NCI-H1694 (cell line): ENCODE data around the gene DGKZ.

Source experiments
- DNase-seq: peaks from one replicate; lab custom pipeline; 2025; lab: John Stamatoyannopoulos, UW

Gene DGKZ

DNA sequence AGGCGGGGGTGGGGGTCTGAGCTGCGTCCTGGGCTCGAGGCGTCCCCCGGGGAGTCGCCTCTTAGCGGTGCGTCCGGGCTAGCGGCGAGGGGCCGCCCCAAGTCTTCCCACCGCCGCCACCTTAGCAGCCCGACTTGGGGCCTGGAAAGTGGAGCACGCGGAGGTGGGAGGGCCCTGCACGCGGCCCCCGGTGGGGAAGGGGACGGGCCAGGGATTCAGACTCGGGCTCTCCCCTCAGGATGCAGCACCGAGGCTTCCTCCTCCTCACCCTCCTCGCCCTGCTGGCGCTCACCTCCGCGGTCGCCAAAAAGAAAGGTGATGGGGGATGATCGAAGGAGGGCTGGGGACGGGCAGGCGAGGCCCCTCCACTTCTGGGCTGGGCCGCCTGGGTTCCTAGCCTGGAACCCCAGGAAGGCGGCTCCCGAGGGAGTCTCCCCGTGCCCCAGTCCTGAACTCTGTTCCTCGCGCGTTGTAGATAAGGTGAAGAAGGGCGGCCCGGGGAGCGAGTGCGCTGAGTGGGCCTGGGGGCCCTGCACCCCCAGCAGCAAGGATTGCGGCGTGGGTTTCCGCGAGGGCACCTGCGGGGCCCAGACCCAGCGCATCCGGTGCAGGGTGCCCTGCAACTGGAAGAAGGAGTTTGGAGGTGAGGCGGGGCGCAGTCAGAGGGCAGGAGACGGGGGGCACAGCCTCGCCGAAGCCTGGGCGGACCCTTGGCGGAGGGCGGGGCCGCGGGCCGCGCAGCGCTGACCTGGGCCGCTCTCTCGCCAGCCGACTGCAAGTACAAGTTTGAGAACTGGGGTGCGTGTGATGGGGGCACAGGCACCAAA lies 34.8 kb downstream of the DGKZ start:
- DNase-seq: no peak

DNA sequence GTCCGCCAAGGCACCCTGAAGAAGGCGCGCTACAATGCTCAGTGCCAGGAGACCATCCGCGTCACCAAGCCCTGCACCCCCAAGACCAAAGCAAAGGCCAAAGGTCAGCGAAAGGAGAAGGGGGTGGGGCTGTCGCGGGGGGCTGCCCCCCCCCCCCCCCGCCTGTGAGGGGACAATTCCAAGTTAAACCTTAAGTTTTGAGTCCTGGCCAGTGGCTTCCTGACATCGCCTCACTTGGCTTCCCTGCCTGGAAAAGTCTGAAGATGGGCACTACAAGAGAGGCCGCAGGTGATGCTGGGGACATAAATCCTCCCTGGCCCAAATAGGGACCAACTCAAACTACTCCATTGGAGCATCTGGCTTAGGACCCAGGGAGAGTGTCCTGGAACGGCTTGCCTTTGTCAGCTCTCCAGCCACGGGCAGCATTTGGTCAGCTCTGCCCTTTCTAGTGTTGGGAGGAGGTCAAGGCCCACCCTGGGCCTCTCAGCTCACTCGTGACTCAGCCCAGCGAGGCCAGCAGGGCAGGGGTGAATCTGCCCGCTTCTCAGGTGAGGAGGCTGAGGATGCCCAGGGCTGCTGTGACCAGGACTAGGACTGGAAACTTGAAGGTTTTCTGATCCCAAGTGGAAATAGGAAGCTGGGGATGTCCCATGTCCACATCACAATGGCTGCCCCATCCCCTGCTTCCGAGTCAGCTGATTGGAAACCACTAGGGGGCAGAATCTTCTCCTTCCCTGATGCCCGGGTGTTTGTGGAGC lies 35.6 kb downstream of the DGKZ start:
- DNase-seq: peak; percentile 21

DNA sequence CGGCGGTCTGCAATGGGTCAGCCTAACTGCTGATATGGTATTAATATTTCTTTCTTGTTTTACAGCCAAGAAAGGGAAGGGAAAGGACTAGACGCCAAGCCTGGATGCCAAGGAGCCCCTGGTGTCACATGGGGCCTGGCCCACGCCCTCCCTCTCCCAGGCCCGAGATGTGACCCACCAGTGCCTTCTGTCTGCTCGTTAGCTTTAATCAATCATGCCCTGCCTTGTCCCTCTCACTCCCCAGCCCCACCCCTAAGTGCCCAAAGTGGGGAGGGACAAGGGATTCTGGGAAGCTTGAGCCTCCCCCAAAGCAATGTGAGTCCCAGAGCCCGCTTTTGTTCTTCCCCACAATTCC lies 36.1 kb downstream of the DGKZ start:
- DNase-seq: no peak

DNA sequence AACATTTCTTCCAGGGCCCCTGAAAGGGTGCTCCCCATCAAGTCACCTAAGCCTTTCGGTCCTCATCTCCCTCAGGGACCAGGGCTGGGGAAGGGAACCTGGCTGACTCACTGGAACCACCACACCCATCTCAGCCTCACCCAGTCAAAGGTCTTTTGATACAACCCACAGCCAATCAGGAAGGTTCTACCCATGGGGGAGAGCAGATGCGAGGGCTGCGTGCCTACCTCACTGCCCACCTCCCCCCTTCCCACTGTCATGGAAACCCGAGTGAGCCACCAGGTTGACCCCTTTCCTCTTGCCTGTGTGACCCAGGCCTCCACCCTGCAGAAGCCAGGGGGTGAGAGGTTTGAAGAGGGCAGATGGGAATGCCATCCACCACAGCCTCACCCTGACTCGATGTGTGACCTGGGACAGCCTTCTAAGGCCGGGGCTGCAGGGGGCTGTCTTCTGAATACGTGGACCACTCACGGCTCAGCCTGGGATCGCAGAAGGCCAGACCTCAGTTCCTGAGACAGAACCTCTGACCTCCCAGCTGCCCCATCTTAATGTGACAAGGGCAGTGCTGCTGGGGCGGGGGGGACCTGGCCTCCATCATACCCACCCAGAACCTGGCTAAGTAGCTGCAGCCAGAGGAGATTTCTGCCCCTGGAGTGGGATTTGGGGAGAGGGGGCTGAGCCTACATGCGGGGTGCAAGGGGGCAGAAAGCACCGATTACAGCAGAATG lies 36.9 kb downstream of the DGKZ start:
- DNase-seq: no peak

DNA sequence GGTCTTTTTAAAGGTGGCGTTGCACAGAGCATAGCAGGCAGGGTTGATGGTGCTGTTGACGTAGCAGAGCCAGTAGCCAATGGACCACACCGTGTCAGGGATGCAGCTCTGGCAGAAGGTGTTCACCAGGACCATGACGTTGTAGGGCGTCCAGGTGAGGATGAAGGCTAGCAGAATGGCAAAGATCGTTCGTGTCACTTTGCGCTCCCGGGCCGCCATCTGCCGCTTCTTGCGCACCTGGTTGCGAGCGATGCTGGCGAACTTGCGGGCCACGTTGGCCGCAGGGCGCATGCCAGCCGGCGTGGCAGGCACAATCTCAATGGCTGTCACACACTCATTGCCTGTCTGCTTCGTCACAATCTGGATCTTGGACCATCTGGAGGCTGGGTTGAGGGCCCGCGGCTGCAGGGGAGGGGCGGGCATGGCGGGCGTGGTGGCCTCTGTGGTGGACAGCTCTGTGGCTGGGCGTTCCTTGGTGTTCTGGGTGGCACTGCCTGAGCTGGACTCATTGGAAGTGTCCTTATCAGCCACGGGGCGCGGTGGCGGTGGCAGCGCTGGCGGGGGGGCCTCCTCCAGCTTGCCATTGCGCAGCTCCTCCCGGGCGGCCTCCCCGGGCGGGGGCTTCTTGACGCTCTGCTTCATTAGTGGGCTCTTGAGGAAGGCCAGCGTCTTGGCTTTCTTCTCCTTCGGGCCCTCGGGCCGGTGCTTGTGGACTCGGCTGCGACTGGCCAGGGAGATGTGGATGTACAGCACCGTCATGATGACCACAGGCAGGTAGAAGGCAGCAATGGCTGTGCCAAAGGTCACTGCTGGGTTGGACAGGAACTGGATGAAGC lies 38.1 kb downstream of the DGKZ start:
- no peak for DNase-seq

DNA sequence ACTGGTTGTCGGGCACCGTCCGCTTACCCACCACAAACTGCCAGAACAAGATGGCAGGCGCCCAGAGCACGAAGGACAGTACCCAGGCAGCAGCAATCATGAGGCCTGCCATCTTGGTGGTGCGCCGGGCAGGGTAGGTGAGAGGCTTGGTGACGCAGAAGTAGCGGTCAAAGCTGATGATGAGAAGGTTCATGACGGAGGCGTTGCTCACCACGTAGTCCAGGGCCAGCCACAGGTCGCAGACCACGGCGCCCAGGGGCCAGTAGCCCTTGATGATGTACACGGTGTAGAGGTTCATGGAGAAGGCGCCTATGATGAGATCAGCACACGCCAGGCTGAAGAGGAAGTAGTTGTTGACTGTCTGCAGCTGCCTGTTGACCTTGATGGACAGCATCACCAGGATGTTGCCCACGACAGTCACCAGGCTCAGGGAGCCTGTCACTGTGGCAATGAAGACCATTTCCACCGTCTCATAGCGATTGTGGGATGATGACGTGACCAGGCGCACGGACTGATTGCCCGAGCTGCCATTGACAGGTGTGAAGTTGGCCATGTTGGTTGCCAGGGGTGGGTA lies 38.8 kb downstream of the DGKZ start:
- no peak for DNase-seq

DNA sequence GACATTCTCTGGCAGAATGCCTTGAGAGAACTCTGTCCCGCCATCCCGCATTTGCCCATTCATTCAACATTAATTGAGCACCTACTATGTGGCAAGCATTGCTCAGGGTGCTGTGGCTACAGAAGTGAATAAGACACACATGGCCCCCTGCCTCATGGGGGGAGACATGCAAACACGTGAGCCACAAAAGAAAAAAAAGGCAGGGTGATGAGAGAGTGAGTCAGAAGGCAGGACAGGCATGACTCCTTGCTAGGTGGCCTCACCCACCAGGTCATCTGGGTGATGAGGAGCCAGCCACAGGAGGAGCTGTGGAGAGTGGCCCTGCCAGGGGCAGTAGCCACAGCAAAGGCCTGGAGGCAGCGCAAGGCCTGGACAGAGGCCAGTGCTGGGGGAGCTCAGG lies 39.4 kb downstream of the DGKZ start:
- DNase-seq: no peak

DNA sequence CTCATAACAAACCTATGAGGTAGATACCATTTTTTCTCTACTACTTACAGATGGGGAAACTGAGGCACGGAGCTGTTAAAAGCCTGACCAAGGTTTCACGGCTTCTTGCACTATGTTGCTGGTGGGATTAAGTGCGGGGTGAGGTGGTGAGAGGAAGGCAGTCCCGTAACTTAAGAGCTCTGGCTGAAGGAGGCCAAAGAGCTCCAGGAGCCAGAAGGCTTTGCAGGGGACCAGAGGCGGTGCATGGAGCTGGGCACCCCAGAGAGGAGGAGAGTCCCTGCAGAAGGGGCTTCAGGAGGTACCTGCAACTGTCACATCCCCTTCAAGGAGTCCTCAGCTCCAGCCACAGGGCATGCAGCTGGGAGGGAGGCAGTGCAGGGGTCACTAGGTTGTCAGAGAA lies 40.2 kb downstream of the DGKZ start:
- no peak for DNase-seq

DNA sequence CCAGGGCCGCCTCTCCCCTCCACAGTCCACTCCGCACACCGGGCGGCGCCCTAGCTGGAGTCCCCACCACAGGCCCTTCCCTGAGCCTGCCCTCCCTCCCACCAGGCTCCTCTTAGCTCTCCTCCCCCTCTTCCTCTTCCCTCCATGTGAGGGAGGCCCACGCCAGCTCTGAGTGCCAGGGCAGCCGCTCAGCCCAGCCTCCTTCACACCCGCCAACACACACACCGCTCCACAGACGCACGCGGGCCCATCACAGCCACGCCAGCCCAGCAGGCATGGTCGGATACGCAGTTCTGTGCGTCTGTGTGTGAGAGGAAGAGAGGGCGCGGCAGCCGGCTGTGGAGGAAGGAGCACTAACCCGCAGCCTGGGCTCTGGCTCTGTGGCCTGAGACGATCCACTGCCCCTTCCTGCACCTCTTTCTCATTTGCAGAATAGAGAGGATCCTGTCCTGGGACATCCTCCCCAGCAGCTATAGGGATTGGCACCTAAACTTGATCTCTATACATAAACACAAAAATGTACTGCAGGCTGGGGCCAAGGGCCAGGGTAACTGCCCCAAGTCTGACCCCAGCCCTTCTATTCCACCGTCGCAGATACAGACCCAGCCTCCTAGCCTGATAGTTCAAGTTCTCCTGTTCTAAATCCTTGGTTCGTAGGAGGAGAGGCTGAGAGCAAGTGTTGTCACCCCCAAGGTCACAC lies 40.8 kb downstream of the DGKZ start:
- no peak for DNase-seq

DNA sequence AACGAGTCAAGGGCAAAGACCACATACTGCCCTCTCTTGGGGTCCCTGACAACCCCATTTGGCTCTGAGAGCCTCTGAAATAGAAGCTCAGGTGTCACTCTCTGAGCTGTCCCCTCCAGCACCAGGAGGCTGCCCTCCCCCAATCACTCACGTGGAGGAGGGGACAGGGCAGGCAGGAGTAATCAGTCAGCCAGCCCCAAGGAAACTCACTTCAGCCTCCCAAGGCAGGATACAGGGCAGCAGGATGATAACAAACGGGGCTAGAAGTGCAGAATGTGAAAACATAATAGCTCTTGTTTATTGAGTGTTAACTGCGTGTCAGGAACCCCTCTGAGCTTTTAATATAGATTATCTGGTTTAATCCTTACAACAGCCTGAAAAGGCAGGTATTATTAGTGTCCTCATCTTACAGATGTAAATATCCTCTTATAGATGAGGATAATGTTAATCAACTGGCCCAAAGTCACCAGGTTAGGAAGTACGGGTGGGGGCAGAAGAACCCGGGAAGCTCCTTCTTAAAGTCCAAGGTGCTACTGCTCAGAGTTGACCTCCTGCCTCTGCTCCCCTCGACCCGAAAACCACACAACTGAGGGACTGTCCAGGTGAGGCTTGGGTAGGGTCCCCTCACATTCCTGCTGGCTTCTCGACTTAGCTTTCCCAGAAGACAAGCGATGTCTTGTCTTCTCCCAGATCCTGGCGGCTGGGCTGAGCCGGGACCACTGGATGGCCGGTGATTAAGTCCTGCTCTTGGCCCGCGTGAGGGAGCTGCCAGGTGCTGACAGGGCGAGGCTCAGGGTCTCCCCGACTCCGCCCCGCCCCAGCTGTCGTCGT lies 41.6 kb downstream of the DGKZ start:
- DNase-seq: no peak

DNA sequence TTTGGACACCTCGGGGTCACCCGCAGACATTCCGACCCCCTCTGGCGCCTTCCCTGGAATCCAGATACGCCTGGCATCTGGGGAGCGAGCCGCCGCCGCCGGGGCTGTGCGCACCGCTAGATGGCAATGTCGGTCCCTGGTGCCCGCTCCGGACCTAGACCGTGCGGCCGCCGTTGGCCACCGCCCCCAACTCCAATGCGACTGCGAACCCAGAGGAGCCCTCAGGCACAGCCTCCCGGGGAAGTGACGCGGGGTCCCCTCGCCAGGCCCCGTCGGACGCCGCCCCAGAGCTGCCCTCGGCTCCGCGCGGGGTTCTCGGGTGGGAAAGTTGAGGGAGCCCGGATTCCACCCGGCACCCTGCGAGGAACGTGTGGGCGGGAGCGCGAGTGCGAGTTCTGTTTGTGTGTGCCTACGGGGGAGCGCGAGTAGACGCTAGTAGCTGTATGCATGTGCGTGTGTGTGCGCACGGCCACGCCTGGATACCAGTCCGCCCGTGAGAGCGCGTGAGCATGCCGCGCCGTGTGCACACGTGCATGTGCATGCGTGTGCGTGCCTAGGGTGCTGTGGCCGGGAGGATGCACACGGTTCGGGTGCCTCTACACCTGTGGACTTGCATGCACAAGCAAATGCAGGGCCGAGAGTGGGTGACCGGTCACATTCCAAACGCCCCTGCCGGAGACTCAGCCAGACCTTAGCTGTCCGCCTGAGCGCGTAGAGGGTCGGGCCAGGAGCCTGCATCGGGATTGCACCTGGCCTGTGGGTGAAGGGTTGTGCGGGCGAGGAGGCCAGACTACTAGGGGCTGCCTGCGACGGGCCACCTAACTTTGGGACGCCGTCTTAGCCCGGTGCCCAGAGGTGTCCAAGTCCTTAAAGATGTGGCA lies 42.4 kb downstream of the DGKZ start:
- DNase-seq: peak; percentile 48

DNA sequence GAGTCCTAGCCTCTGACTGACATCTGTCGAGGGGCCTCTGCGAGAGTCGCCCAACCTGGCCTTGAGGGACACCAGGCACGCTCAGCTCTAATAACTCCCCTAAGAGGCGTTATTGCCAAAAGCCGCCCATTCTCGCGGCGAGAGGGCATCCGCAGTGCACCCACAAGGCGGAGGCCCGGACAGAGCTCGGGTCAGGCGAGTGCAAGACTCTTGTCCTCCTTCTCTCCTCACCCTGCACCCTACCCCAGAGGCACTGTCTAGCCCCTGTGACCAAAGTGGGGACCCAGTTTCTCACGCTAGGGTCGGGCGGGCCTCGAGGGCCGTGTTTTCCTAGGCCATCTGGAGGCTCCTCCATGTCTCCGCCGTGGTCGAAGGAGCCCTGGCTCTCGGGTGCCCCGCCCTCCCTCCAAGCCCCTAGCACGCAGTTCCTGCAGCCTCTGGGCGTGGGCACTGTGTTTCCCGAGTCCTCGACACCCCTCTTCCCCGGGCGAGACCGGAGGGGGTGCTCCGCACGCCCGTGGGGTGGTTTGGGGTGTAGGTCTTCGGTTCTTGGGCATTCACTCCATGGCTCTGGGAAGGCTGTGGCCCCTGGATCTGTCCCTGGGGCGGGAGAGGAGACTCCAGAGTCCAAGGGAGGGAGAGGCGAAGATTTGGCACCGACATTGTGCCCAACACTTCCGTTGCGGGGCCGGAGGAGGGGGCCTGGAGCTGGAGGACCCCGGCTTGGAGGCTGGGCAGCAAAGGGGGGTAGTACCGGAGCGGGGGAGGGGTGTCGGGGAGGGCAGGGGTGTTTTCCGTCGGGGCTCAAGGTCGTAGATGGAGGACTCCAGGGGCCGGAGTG lies 43.3 kb downstream of the DGKZ start:
- DNase-seq: no peak

DNA sequence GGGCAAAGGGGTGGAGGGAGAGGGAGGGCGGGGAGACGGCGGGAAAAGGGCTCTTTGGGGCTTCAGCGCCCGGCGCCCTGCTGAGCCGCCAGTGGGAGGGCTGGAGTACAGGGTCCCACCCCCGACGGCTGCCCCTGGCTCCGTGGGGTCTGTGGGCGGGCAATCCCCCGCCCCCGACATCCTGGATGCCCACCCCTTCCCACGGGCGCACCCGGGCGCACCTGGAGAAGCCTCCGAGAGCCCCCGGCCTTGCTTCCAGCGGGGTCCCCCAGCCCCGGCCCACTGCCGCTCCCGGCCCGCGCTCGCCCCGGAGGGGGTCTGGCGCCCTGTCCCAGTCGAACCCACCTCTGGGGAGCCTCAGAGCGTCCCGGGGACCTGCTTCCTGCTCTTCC lies 43.9 kb downstream of the DGKZ start:
- DNase-seq: no peak

DNA sequence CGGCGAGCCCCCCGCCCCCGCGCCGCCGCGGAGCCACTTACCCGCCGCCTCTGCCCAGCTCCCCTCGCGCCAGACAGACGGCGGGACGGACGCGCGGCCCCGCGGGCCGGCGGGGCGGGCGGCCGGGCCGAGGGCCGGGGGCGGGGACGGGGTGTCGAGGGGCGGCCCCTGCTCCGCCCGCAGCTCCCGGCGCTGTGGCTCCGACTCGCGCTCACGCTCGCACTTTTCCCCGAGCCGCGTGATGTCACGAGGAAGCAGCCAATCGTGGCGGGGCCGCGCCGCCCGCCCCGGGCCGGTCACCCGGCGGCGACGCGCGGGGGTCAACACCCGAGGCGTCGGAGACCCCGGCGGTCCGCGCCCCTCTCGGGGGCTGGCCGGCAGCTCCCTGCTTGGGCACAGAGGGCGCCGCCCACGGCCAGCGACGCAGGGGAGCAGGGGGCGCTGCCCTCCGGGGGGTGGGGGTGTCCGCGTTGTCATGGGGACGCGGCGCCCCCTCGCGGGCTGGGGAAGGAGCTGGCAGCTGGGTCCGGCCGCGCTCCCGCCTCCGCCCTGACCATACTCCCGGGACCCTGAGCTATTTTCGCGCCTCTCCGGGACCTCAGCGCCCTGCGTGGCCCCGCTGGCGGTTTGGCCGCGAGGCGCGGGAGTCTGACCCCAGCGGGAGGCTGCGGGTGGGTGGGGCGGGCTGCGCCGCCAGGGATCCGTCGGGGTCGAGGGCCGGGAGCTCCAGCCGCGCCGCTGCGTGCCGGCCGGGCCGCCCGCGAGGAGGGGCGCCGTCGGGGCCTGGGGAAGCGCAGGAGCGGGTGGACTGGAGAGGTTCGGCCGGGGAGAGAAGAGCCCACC lies 44.5 kb downstream of the DGKZ start, which contains the start of gene CHRM4:
CHRM4 (minus strand) TSS at position 199 of the 843 bp plus-strand sequence. CDS start 5,219 bp downstream, outside the sequence.
- no peak for DNase-seq

DNA sequence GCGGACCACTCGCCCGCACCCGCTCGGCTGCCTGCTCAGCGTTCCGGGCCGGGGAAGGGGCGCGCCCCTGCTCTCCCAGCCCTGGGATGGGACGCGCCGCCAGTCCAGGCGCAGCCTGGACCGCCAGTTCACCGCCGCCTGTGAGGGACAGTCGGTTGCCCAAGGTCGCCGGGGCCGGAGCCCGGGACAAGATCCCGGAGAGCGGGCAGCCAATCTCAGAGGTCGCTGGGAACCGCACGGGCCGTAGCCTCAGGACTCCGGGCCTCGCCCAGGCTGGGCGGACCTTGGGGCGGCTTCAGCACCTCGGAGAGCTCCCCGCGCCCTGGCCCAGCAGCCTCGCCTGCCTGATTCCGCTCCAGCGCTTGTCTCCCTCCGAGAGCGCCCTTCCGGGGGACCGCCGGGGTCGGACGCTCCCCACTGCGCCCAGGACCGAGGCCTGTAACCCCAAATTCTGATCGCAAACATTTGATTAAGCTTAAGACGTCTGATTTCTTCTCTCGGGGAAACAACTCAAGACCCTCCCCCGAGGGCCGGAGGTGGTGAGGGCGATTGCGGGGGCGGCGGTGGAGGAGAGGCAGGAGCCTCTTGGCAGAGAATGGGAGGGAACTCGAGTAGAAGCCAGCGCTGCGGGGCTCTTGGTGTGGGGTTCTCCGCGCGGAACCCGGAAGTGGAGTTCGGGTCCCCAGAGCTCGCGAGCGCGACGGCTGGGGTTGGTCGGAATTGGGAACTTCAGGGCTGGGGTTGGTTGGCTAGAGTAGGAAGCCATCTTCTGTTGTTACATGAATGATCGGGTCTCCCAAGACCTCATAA lies 45.4 kb downstream of the DGKZ start:
- no peak for DNase-seq

DNA sequence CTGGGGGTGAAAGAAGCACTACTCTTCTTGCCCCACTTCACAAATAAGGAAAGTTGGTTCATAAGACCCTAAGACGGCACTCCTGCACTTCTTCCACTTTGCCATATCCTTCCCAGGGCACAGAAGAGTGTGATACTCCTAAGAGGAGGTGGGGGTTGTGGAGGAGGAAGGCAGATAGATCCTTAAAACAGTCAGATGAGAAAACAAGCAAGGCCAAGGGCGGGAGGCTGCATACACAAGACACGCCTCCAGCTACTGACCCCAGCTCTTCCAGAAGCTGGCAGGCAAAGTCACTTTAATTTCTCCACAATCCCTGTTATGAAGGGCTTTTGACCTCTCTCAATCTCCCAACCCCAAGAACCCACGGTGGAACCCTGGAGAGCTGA lies 46.0 kb downstream of the DGKZ start:
- DNase-seq: no peak
